ENCODE measurements around the gene ZNG1C. TPM values are rescaled to one million over a fixed set of nuclear protein-coding genes. Genes with fewer than 3 reads are reported as not detected.
"Not testable (repeated sequence)": the region's sequence is repeated elsewhere in the genome, so short reads cannot be mapped to it uniquely, and the experiment has no call there.

The ZNG1C gene
- total and polyA plus RNA-seq, 2 experiments from 2014 or later = 11.1 to 38.2 TPM

- not testable (repeated sequence) for H3K4me3 ChIP-seq; H3K27ac ChIP-seq; H3K4me1 ChIP-seq (ENCODE audit: low read depth); H3K36me3 ChIP-seq; DNase-seq (ENCODE audit: low read depth in 1 of 2, low spot score in 1 of 2); H3K9me3 ChIP-seq (ENCODE audit: low read depth)
- peaks cover 13% of the 10 kb centered on the region for H3K27me3 ChIP-seq
Observed at GRCh38 chr9:68324518-68324917, 82.7 kb downstream of the ZNG1C start.

DNA sequence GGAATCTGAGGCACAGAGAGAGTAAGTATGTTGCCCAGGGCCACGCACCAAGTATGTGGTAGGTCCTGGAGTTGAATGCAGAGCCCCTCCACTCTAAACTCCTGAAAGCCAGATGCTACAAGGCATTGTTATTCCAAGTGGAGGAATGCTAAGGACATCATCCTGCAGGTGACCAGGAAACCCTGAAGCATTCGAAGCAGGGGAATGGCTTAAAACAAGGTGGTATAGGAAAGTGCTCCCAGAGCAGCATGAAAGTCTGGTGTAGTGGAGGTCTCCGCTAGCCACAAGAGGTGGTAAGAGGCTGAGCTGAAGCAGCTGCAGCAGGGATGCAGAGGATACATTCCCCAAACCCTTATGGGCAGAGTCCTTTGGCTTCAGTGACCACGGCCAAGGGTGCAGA is 87.3 kb downstream of the ZNG1C start:
- not testable (repeated sequence) for DNase-seq (ENCODE audit: low read depth in 1 of 2, low spot score in 1 of 2); H3K4me3 ChIP-seq; H3K27ac ChIP-seq; H3K36me3 ChIP-seq; H3K9me3 ChIP-seq (ENCODE audit: low read depth); H3K4me1 ChIP-seq (ENCODE audit: low read depth); H3K27me3 ChIP-seq

DNA sequence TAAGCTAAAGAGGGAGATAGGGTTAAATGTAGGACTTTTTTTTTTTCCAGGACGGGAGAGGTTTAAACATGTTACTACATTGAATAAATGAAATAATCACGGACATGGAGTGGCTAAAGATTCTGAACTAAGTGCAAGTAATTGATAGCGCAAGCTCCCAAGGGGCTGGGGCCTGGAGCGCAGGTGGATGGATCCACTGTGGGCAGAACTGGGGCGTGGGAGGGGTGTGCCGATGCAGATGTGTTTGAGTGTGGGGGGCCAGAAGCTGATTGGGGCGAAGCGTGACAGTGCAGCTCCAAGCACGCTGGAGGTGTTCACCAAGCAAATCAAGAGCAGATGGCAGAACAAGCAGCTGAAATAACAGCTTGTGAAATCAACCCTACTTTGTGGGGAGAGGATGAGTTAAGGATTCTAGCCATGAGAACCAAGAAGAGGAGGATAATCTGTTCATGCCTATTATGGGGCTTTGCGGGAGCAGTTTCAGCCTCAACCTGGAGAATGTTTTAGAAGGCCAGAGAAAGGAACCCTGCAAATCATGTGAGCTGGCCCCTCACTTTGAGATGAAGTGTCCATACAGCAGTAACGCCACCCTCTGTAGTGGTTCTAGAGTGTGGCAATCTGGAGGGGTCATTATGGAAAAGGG is 88.9 kb downstream of the ZNG1C start:
- H3K27me3 ChIP-seq; H3K4me3 ChIP-seq; H3K27ac ChIP-seq; H3K9me3 ChIP-seq (ENCODE audit: low read depth); DNase-seq (ENCODE audit: low read depth in 1 of 2, low spot score in 1 of 2); H3K4me1 ChIP-seq (ENCODE audit: low read depth); H3K36me3 ChIP-seq: not testable (repeated sequence)

DNA sequence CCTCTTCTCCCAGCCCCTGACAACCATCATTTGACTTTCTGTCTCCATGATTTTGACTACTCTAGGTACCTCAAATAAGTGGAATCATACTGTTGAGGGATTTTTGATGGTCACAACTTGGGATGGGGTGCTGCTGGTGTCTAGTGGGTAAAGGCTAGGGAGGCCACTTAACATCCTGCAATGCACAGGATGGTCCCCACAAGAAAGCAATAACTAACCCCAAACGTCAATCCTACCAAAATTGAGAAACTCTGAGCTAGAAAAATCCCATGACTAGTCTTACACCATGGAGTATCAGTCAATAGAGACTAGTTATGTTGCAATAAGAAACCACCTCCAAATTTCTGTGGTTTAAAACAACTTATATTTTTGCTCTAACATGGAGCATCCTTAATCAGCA is 90.3 kb downstream of the ZNG1C start:
- not testable (repeated sequence) for DNase-seq (ENCODE audit: low read depth in 1 of 2, low spot score in 1 of 2); H3K27ac ChIP-seq; H3K27me3 ChIP-seq; H3K4me1 ChIP-seq (ENCODE audit: low read depth); H3K36me3 ChIP-seq; H3K4me3 ChIP-seq; H3K9me3 ChIP-seq (ENCODE audit: low read depth)

DNA sequence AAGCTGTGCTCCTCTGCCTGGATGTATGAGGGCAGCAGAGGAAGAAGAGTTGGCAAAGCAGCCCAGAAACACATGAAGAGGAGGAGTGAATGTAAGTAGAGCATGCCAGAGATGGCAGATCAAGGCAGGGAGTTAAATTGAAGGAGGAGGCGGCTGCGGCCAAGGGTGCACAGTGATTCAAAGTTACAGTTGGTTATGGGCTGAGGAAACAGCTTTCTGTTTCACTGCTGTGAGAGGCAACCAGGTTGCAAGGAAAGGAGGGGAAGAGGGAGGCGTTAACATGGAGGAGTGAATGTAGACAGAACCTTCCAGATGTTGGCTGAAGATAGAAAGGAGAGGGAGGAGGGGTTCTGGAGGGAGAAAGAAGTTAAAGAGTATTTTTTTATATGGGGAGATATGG is 94.2 kb downstream of the ZNG1C start:
- H3K27me3 ChIP-seq; H3K4me3 ChIP-seq; H3K36me3 ChIP-seq; H3K4me1 ChIP-seq (ENCODE audit: low read depth); H3K9me3 ChIP-seq (ENCODE audit: low read depth); DNase-seq (ENCODE audit: low read depth in 1 of 2, low spot score in 1 of 2); H3K27ac ChIP-seq: not testable (repeated sequence)

GRCh38 chr9:68336639-68337339 is 95.0 kb downstream of the ZNG1C start:
- H3K27ac ChIP-seq; H3K9me3 ChIP-seq (ENCODE audit: low read depth); H3K4me3 ChIP-seq; H3K4me1 ChIP-seq (ENCODE audit: low read depth); H3K27me3 ChIP-seq; H3K36me3 ChIP-seq: not testable (repeated sequence)
- peak in 1 of 2 donors; percentile 8 for DNase-seq (ENCODE audit: low read depth in 1 of 2, low spot score in 1 of 2)

- not testable (repeated sequence) for H3K4me3 ChIP-seq; H3K9me3 ChIP-seq (ENCODE audit: low read depth); H3K36me3 ChIP-seq; H3K4me1 ChIP-seq (ENCODE audit: low read depth); H3K27me3 ChIP-seq; H3K27ac ChIP-seq; DNase-seq (ENCODE audit: low read depth in 1 of 2, low spot score in 1 of 2)
Observed at GRCh38 chr9:68338000-68338399, 96.2 kb downstream of the ZNG1C start.

- H3K36me3 ChIP-seq; DNase-seq (ENCODE audit: low read depth in 1 of 2, low spot score in 1 of 2); H3K27me3 ChIP-seq: not testable (repeated sequence)
Observed at GRCh38 chr9:68342265-68343025, 100.7 kb downstream of the ZNG1C start.

GRCh38 chr9:68343242-68343641 is 101.5 kb downstream of the ZNG1C start:
- not testable (repeated sequence) for DNase-seq (ENCODE audit: low read depth in 1 of 2, low spot score in 1 of 2); H3K27me3 ChIP-seq; H3K36me3 ChIP-seq; H3K4me1 ChIP-seq (ENCODE audit: low read depth); H3K9me3 ChIP-seq (ENCODE audit: low read depth); H3K27ac ChIP-seq; H3K4me3 ChIP-seq

More at GRCh38 chr9:68342265-68343025, 100.7 kb downstream of the ZNG1C start:
- not testable (repeated sequence) for H3K4me3 ChIP-seq; H3K4me1 ChIP-seq (ENCODE audit: low read depth); H3K9me3 ChIP-seq (ENCODE audit: low read depth); H3K27ac ChIP-seq

GRCh38 chr9:68343992-68344391 is 102.2 kb downstream of the ZNG1C start:
- not testable (repeated sequence) for H3K36me3 ChIP-seq; H3K9me3 ChIP-seq (ENCODE audit: low read depth); H3K27ac ChIP-seq; H3K27me3 ChIP-seq; H3K4me3 ChIP-seq; H3K4me1 ChIP-seq (ENCODE audit: low read depth)
- peak in 1 of 2 donors; percentile 17 for DNase-seq (ENCODE audit: low read depth in 1 of 2, low spot score in 1 of 2)

Other genes starting within 250 kb of the ZNG1C start
- gene FOXD4L3, start 60.9 kb downstream of the ZNG1C start, total RNA-seq = 0.21 TPM in 1 of 2 replicates, not detected in the other
- 0.28 TPM in 1 of 2 replicates, not detected in the other for gene FOXD4L3, start 60.9 kb downstream of the ZNG1C start, polyA plus RNA-seq
- gene PGM5, start 114.6 kb downstream of the ZNG1C start, total RNA-seq = 75.3 and 121 TPM in 2 replicates
- 16.8 and 26.4 TPM in 2 replicates for gene PGM5, start 114.6 kb downstream of the ZNG1C start, polyA plus RNA-seq